ENCODE results near the gene PLXNA2. TPM values are rescaled to one million over a fixed set of nuclear protein-coding genes. Genes with fewer than 3 reads are reported as not detected.

The PLXNA2 gene
- total and polyA plus RNA-seq, 2 of the 4 experiments (the other 2 are of a cell fraction): 0.72 to 1.1 TPM

DNA sequence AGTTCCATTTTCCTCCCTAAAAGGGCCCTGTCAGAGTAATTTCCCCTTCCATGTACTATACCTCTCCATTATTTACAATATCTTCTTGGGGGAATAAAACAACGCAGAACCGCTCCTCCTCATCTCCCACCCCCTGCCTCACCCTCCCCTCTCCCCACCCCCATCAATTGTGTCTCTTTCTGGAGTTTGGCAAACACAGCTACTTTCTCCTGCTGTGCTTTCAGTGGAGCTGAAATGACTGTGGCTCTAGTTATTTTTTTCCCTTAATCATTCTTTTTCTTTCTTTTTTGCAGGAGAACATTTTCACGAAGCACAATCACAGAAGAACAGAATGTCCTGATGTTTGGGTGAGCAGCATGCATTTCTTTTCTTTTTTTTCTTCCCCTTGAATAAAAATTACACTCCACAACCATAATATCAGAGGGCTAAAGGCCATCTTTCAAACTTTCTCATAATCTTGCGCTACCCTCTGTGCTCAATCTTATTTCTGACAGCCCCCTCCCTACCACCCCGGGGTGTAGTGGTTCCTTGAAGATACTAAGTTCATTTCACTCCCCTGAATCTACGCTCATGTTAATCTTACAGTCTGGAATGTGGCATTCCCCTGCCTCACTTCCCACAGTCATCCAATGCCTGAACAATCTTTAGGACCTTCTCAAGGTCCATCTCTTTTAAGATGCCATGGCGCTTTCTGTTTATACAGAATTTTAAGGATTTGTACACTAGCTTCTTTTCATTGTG is 8.8 kb upstream of the PLXNA2 start:
- Histone ChIP-seq H3K36me3 (ENCODE audit: control insufficient read depth, insufficient read depth, low read length) (no peaks in the 10 kb centered on the region), H3K4me2 (ENCODE audit: low read depth, low read length) (no peak overlapping the region), H4K91ac (ENCODE audit: insufficient read depth, low read depth, low read length) (no peak overlapping the region), H3K9me3 (ENCODE audit: control insufficient read depth, insufficient read depth, low read length) (no peaks in the 10 kb centered on the region), H3K56ac (ENCODE audit: extremely low read depth, insufficient read depth, low read length) (no peak overlapping the region), H3K23ac (ENCODE audit: low read depth, low read length) (no peak overlapping the region), H3K4me1 (ENCODE audit: control insufficient read depth, insufficient read depth, low read length) (peaks cover 1% of the 10 kb centered on the region; the same call in 1 of the 2 replicates), H2AFZ (replicated peaks; ENCODE audit: low read length, poor library complexity) (no peak overlapping the region), H3K4me3 (ENCODE audit: insufficient read depth, low read depth, low read length) (no peak overlapping the region), H2AK5ac (ENCODE audit: low read depth, low read length) (no peak overlapping the region), H4K8ac (ENCODE audit: low read depth in 2 of 2, low read length in 2 of 2) (no peak overlapping the region), H4K5ac (ENCODE audit: low read depth, low read length) (no peak overlapping the region), H3K27me3 (ENCODE audit: control insufficient read depth, insufficient read depth, low read length) (peaks cover 34% of the 10 kb centered on the region), H2BK5ac (ENCODE audit: low read depth, low read length, poor library complexity, severe bottlenecking) (no peak overlapping the region), H3K9me1 (ENCODE audit: insufficient read depth, low read length) (no peaks in the 10 kb centered on the region), H2BK15ac (ENCODE audit: low read depth, low read length) (no peak overlapping the region), H2BK120ac (ENCODE audit: low read depth, low read length) (no peak overlapping the region), H3K18ac (ENCODE audit: low read depth, low read length) (no peak overlapping the region), H2AK9ac (replicated peaks; ENCODE audit: low read depth, low read length, poor library complexity) (no peak overlapping the region), H3K9ac (ENCODE audit: low read depth, low read length) (no peak overlapping the region), H3K27ac (ENCODE audit: insufficient read depth, low read length) (no peak overlapping the region), H2BK20ac (ENCODE audit: low read depth, low read length) (no peak overlapping the region), H3K79me1 (ENCODE audit: low read depth in 1 of 2, low read length in 2 of 2) (no peaks in the 10 kb centered on the region), H3K4ac (ENCODE audit: low read depth, low read length) (no peak overlapping the region), H4K20me1 (ENCODE audit: insufficient read depth, low read length) (no peaks in the 10 kb centered on the region), H3K14ac (replicated peaks; ENCODE audit: low read depth, low read length) (no peak overlapping the region)
- intact Hi-C loops (cut with micrococcal nuclease) (no loop called here), dilution Hi-C loops (cut with HindIII; ENCODE audit: low sequenced_read_pairs, unreplicated experiment) (no loop called here), in situ Hi-C loops (cut with MboI; ENCODE audit: low sequenced_read_pairs) (no loop called here)
- ChIA-PET CTCF (interaction anchor here (1.9 kb wide), 1 partner anchor 231 kb away, joined by 17 read pairs; no protein-coding TSS in a partner anchor), POLR2A (ENCODE audit: unreplicated experiment) (no interaction called here)
- no TSS peak for BruUV-seq (replicated peaks)
- DNase-seq (no peak), ATAC-seq (ENCODE audit: low read depth) (no peak)
- WGBS, 2 experiments (ENCODE audit: extremely low coverage in 2 of 2, insufficient read length in 1 of 2): no CpG with 5 or more reads among the region's 7 CpGs
- TF ChIP-seq, protein P1, sequence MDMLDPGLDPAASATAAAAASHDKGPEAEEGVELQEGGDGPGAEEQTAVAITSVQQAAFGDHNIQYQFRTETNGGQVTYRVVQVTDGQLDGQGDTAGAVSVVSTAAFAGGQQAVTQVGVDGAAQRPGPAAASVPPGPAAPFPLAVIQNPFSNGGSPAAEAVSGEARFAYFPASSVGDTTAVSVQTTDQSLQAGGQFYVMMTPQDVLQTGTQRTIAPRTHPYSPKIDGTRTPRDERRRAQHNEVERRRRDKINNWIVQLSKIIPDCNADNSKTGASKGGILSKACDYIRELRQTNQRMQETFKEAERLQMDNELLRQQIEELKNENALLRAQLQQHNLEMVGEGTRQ (IDR thresholded peaks at IDR 0.05; ENCODE audit: low read depth, low read length): no peak
- TF ChIP-seq MXI1 (IDR thresholded peaks at IDR 0.05; ENCODE audit: borderline replicate concordance, low read depth, low read length) (no peak), SMC3 (IDR thresholded peaks at IDR 0.05; ENCODE audit: low read depth, low read length) (no peak), RFX5 (IDR thresholded peaks at IDR 0.05; ENCODE audit: low read depth, low read length) (no peak), MAFK (IDR thresholded peaks at IDR 0.05; ENCODE audit: low read depth, low read length) (no peak), MAZ (IDR thresholded peaks at IDR 0.05; ENCODE audit: borderline replicate concordance, low read depth, low read length) (no peak), BHLHE40 (IDR thresholded peaks at IDR 0.05; ENCODE audit: low read depth, low read length) (no peak), FOS (IDR thresholded peaks at IDR 0.05; ENCODE audit: low read depth, low read length) (no peak), NFE2L2 (IDR thresholded peaks at IDR 0.05; ENCODE audit: low read depth, low read length) (no peak), RAD21 (IDR thresholded peaks at IDR 0.05; ENCODE audit: low read length) (no peak), CEBPB (IDR thresholded peaks at IDR 0.05; ENCODE audit: low read depth, low read length) (no peak)
- TF ChIP-seq, protein P2, sequence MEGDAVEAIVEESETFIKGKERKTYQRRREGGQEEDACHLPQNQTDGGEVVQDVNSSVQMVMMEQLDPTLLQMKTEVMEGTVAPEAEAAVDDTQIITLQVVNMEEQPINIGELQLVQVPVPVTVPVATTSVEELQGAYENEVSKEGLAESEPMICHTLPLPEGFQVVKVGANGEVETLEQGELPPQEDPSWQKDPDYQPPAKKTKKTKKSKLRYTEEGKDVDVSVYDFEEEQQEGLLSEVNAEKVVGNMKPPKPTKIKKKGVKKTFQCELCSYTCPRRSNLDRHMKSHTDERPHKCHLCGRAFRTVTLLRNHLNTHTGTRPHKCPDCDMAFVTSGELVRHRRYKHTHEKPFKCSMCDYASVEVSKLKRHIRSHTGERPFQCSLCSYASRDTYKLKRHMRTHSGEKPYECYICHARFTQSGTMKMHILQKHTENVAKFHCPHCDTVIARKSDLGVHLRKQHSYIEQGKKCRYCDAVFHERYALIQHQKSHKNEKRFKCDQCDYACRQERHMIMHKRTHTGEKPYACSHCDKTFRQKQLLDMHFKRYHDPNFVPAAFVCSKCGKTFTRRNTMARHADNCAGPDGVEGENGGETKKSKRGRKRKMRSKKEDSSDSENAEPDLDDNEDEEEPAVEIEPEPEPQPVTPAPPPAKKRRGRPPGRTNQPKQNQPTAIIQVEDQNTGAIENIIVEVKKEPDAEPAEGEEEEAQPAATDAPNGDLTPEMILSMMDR (conservative IDR thresholded peaks at IDR 0.05; ENCODE audit: low read depth, low read length): no peak
